Stomach (tissue), 9 donors: ENCODE measurements around the gene EPHA6. TPM values are rescaled to one million over a fixed set of nuclear protein-coding genes. Genes with fewer than 3 reads are reported as not detected.

ENCODE experiments used
- DNase-seq, 2 donors: peaks; one replicate each; pipeline versions ENCODE4 v3.0.0 to v3.0.0-alpha.2; 2013 to 2019
- H3K27ac ChIP-seq, 5 donors: fragments of 200-600 bp in 4 of 5; sonication (generic) in 4 of 5; one replicate each; pipeline ENCODE4 v1.5.1; 2013 to 2019; ENCODE audit warnings: mild to moderate bottlenecking in 1 of 5, moderate library complexity in 1 of 5
- H3K27me3 ChIP-seq, 3 donors: fragments of 200-600 bp; sonication (generic); one replicate each; pipeline ENCODE4 v1.5.1; 2017 to 2019; ENCODE audit warnings: mixed run types in 1 of 3
- H3K36me3 ChIP-seq, 4 donors: fragments of 200-600 bp; sonication (generic); 1 replicate in 3 of 4; 2 replicates in 1 of 4; pipeline ENCODE4 v1.5.1; 2016 to 2019
- H3K4me1 ChIP-seq, 4 donors: fragments of 200-600 bp; sonication (generic); one replicate each; pipeline ENCODE4 v1.5.1; 2016 to 2019
- H3K4me3 ChIP-seq, 4 donors: fragments of 200-600 bp; sonication (generic) in 3 of 4; one replicate each; pipeline ENCODE4 v1.5.1; 2016 to 2019; ENCODE audit warnings: mild to moderate bottlenecking in 1 of 4
- H3K9me3 ChIP-seq, 4 donors: fragments of 200-600 bp; sonication (generic); one replicate each; pipeline ENCODE4 v1.5.1; 2016 to 2019
- EP300 ChIP-seq: sonication (generic); formaldehyde crosslinking; IDR thresholded peaks from one replicate; pipeline ENCODE4 v1.6.1; 2017; ENCODE audit warnings: antibody characterized with exemption
- POLR2A ChIP-seq, 4 donors: fragments of 450-650 bp; IDR thresholded peaks; one replicate each; pipeline ENCODE4 v1.6.1; 2016; ENCODE audit warnings: antibody characterized with exemption in 4 of 4, control low read depth in 2 of 4, mild to moderate bottlenecking in 1 of 4, moderate library complexity in 1 of 4
- POLR2AphosphoS5 ChIP-seq, 3 donors: sonication (generic); formaldehyde crosslinking; IDR thresholded peaks; one replicate each; pipeline ENCODE4 v1.6.1; 2016; ENCODE audit warnings: antibody characterized with exemption in 3 of 3
- WGBS, 5 donors: extraction: QIAGEN DNeasy Blood & Tissue Kit in 3 of 5; methylation state at CpG; one replicate each; pipeline versions ENCODE4 v1.1.5 to v1.1.7; 2013 to 2018; 5-methylcytosine and 5-hydroxymethylcytosine counted together
- intact Hi-C: fragments of 100-400 bp; cut with DNase I; formaldehyde crosslinking; loops from one replicate; pipeline ENCODE4 v1.15.1; 2023; ENCODE audit warnings: low total_unique reads
- polyA plus RNA-seq, 3 donors: library from polyadenylated mRNA; stranded (reverse); fragments of 200-250 nt; gene quantifications; one replicate each; pipeline ENCODE4 v1.2.3, GENCODE V29; 2013
- total RNA-seq, 5 donors: library from RNA; depleted of rRNA; stranded (reverse); fragments of >200 nt; gene quantifications; one replicate each; pipeline versions ENCODE4 v1.1.0 to v1.2.3, GENCODE V29; 2014 to 2016
- TF ChIP-seq, protein P1 (sequence below), 7 experiments: fragments of 450-650 bp in 4 of 7; fragments of 200-600 bp in 3 of 7; sonication (generic) in 3 of 7; IDR thresholded peaks; one replicate each; pipeline ENCODE4 v1.5.1; 2016 to 2019; ENCODE audit warnings: antibody characterized with exemption in 7 of 7, control low read depth in 2 of 7, mild to moderate bottlenecking in 1 of 7
- donor health status: healthy with polysubstance abuse.
- donor health status: Bipolar disorder and iron deficiency.
- donor health status: healthy.

The EPHA6 gene
- total and polyA plus RNA-seq, 8 donors = 0.18 to 179 (median 14.7) TPM; not detected in 4

DNA sequence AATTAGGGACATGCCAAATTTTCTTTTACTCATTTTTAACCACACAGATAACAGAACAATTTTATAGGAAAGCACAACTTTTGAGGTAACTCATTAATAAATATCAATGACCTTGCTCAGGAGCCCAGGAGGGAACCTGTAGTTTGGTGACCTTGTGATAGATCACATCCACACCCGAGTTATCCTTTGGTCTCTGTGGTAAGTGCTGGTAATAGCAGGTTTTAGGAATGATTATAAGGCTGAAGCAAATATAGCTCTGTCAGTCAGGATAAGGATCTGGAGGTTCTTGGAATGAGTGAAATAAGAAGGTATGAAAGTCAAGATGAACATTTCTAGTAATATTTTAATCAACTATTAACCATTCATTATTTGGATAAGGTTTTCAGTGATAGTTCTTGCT, 46.5 kb downstream of the EPHA6 start:
- Histone ChIP-seq H3K4me1 (no peaks in the 10 kb centered on the region), H3K36me3 (no peaks in the 10 kb centered on the region), H3K27ac (no peak overlapping the region), H3K4me3 (no peak overlapping the region), H3K27me3 (no peaks in the 10 kb centered on the region), H3K9me3 (no peaks in the 10 kb centered on the region)
- WGBS, 5 donors = 36 to 54% (median 47%) methylated on average over 1 of the region's 1 CpG
- DNase-seq = no peak
- TF ChIP-seq, protein P1, sequence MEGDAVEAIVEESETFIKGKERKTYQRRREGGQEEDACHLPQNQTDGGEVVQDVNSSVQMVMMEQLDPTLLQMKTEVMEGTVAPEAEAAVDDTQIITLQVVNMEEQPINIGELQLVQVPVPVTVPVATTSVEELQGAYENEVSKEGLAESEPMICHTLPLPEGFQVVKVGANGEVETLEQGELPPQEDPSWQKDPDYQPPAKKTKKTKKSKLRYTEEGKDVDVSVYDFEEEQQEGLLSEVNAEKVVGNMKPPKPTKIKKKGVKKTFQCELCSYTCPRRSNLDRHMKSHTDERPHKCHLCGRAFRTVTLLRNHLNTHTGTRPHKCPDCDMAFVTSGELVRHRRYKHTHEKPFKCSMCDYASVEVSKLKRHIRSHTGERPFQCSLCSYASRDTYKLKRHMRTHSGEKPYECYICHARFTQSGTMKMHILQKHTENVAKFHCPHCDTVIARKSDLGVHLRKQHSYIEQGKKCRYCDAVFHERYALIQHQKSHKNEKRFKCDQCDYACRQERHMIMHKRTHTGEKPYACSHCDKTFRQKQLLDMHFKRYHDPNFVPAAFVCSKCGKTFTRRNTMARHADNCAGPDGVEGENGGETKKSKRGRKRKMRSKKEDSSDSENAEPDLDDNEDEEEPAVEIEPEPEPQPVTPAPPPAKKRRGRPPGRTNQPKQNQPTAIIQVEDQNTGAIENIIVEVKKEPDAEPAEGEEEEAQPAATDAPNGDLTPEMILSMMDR (IDR thresholded peaks at IDR 0.05) = no peak
- intact Hi-C loops = no loop called here

- Histone ChIP-seq H3K4me1 (no peaks in the 10 kb centered on the region), H3K27ac (no peak overlapping the region), H3K9me3 (no peaks in the 10 kb centered on the region), H3K27me3 (no peaks in the 10 kb centered on the region), H3K36me3 (no peaks in the 10 kb centered on the region), H3K4me3 (no peak overlapping the region)
- peak in 1 of 2 donors; percentile 78 for DNase-seq
- intact Hi-C loops = no loop called here
- TF ChIP-seq POLR2AphosphoS5 (IDR thresholded peaks at IDR 0.05) (no peak), POLR2A (IDR thresholded peaks at IDR 0.05) (no peak), EP300 (no peak)
- TF ChIP-seq, protein P1 (IDR thresholded peaks at IDR 0.05) = peak in 5 of 7 experiments; percentile 26 to 48 (median 36)
- WGBS, 5 donors = 2 to 5% (median 3%) methylated on average over 1 of the region's 1 CpG
Observed at GRCh38 chr3:96863129-96863740, 48.8 kb downstream of the EPHA6 start.

DNA sequence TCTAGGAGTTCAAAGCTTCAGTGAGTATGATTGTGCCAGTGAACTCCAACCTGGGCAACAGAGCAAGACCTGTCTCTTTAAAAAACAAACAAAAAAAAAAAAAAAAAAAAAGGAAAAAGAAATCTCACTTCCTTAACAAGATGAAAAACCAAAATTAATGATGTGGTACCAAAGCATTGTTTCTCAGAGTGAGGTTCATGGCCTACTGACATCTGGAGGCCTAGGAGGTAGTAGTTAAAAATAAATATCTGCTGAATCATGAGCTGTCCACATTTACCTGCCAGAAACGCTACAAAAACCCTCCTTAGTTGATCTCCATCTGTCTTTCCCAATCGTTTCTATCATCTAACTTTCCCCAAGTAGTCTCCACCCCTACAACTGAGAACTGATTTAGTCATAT, 51.2 kb downstream of the EPHA6 start:
- Histone ChIP-seq H3K27ac (no peak overlapping the region), H3K4me1 (no peaks in the 10 kb centered on the region), H3K36me3 (no peaks in the 10 kb centered on the region), H3K4me3 (no peak overlapping the region), H3K9me3 (no peaks in the 10 kb centered on the region), H3K27me3 (no peaks in the 10 kb centered on the region)
- no peak for DNase-seq
- TF ChIP-seq POLR2AphosphoS5 (IDR thresholded peaks at IDR 0.05) (no peak), POLR2A (IDR thresholded peaks at IDR 0.05) (no peak), EP300 (no peak)
- TF ChIP-seq, protein P1 (IDR thresholded peaks at IDR 0.05) = no peak
- WGBS, 5 donors = 27 to 55% (median 48%) methylated on average over 2 of the region's 2 CpGs
- intact Hi-C loops = no loop called here

- no peak for DNase-seq
- H3K27me3 ChIP-seq = no peaks in the 10 kb centered on the region
- TF ChIP-seq EP300 (no peak), POLR2A (IDR thresholded peaks at IDR 0.05) (no peak), POLR2AphosphoS5 (IDR thresholded peaks at IDR 0.05) (no peak)
- intact Hi-C loops = no loop called here
- 64 to 71% (median 69%) methylated on average over 2 of the region's 2 CpGs for WGBS, 5 donors
- no peaks in the 10 kb centered on the region for H3K36me3 ChIP-seq
- no peaks in the 10 kb centered on the region for H3K9me3 ChIP-seq
- H3K4me1 ChIP-seq = no peaks in the 10 kb centered on the region
- no peak overlapping the region for H3K27ac ChIP-seq
- no peak overlapping the region for H3K4me3 ChIP-seq
Observed at GRCh38 chr3:96869316-96869715, 54.9 kb downstream of the EPHA6 start.

GRCh38 chr3:96877510-96877909, 63.1 kb downstream of the EPHA6 start:
- no peaks in the 10 kb centered on the region for H3K36me3 ChIP-seq
- H3K27me3 ChIP-seq = no peaks in the 10 kb centered on the region
- no peak overlapping the region for H3K27ac ChIP-seq
- TF ChIP-seq POLR2A (IDR thresholded peaks at IDR 0.05) = no peak
- TF ChIP-seq EP300 = no peak
- TF ChIP-seq, protein P1 (IDR thresholded peaks at IDR 0.05) = no peak
- TF ChIP-seq POLR2AphosphoS5 (IDR thresholded peaks at IDR 0.05) = no peak
- H3K4me3 ChIP-seq = no peak overlapping the region
- H3K9me3 ChIP-seq = no peaks in the 10 kb centered on the region
- no peaks in the 10 kb centered on the region for H3K4me1 ChIP-seq
- intact Hi-C loops = no loop called here
- WGBS, 5 donors = 87 to 92% (median 91%) methylated on average over 4 of the region's 4 CpGs
- no peak for DNase-seq
